ENCODE data around the gene NCBP1.
A peak's percentile ranks its signal among the peaks of the same experiment; 100 is the strongest.

- no peak for TF ChIP-seq POLR2AphosphoS5 (IDR thresholded peaks at IDR 0.05; ENCODE audit: low read depth)
- no peak for TF ChIP-seq CTCF (IDR thresholded peaks at IDR 0.05; ENCODE audit: insufficient read depth, low read length)
- TF ChIP-seq, protein P1, sequence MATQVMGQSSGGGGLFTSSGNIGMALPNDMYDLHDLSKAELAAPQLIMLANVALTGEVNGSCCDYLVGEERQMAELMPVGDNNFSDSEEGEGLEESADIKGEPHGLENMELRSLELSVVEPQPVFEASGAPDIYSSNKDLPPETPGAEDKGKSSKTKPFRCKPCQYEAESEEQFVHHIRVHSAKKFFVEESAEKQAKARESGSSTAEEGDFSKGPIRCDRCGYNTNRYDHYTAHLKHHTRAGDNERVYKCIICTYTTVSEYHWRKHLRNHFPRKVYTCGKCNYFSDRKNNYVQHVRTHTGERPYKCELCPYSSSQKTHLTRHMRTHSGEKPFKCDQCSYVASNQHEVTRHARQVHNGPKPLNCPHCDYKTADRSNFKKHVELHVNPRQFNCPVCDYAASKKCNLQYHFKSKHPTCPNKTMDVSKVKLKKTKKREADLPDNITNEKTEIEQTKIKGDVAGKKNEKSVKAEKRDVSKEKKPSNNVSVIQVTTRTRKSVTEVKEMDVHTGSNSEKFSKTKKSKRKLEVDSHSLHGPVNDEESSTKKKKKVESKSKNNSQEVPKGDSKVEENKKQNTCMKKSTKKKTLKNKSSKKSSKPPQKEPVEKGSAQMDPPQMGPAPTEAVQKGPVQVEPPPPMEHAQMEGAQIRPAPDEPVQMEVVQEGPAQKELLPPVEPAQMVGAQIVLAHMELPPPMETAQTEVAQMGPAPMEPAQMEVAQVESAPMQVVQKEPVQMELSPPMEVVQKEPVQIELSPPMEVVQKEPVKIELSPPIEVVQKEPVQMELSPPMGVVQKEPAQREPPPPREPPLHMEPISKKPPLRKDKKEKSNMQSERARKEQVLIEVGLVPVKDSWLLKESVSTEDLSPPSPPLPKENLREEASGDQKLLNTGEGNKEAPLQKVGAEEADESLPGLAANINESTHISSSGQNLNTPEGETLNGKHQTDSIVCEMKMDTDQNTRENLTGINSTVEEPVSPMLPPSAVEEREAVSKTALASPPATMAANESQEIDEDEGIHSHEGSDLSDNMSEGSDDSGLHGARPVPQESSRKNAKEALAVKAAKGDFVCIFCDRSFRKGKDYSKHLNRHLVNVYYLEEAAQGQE (IDR thresholded peaks at IDR 0.05; ENCODE audit: insufficient replicate concordance, low read depth) = no peak
- TF ChIP-seq GABPA (IDR thresholded peaks at IDR 0.05; ENCODE audit: low read depth) = no peak
- peak; percentile 98 for TF ChIP-seq SPI1 (IDR thresholded peaks at IDR 0.05; ENCODE audit: borderline replicate concordance, low read depth)
Measured at GRCh38 chr9:97660340-97660739, 26.7 kb downstream of the NCBP1 start.
